ENCODE measurements around the gene CEP164.
"Not testable (repeated sequence)": the region's sequence is repeated elsewhere in the genome, so short reads cannot be mapped to it uniquely, and the experiment has no call there.

CEP164 gene

GRCh38 chr11:117369534-117369933 is 41.9 kb downstream of the CEP164 start:
- DNase-seq: no peak

- no peak for DNase-seq
Measured at GRCh38 chr11:117371453-117371852, 43.8 kb downstream of the CEP164 start.

GRCh38 chr11:117374316-117375055 is 46.8 kb downstream of the CEP164 start:
- DNase-seq: no peak

DNA sequence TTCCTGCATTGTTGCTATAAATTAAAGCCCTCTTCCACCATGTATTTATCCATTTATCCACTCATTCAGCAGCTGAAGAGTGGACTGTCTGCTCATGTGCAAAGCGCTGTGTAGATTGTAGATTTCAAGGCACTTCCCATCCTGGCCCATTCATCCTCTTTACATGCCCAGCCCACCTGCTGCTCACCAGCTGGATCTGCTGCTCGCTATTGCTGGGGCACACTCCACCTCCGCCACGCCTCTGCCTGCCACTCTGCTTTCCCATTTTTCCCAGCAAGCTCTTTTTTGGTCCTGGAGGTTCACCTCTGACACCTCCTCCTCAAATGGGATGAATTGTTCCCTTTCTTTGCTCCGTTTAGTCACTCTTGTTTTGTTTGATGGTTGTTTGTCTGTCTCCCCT is 48.3 kb downstream of the CEP164 start:
- no peak for DNase-seq

GRCh38 chr11:117376517-117376916 is 48.9 kb downstream of the CEP164 start:
- DNase-seq: no peak

- DNase-seq: no peak
Measured at GRCh38 chr11:117378976-117379865, 51.6 kb downstream of the CEP164 start.

DNA sequence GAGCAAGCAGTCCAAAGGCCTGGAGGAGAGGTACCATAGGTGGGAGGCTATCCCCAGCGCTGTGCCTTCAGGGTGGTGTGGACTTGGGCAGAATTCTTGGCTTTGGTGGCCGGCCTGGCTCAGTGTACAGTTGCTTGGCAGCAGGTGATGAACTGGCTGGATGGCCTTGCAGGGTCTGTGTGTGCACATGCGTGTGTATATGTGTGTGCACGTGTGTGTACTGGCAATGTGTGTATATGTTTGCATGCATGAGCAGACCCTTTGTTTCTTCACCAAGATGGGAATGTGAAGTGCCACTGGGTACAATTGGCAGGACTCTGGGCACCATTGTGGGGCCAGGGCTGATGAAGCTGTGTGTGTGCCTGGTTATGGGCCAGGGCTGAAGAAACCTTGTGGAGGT is 53.0 kb downstream of the CEP164 start:
- DNase-seq: no peak

DNA sequence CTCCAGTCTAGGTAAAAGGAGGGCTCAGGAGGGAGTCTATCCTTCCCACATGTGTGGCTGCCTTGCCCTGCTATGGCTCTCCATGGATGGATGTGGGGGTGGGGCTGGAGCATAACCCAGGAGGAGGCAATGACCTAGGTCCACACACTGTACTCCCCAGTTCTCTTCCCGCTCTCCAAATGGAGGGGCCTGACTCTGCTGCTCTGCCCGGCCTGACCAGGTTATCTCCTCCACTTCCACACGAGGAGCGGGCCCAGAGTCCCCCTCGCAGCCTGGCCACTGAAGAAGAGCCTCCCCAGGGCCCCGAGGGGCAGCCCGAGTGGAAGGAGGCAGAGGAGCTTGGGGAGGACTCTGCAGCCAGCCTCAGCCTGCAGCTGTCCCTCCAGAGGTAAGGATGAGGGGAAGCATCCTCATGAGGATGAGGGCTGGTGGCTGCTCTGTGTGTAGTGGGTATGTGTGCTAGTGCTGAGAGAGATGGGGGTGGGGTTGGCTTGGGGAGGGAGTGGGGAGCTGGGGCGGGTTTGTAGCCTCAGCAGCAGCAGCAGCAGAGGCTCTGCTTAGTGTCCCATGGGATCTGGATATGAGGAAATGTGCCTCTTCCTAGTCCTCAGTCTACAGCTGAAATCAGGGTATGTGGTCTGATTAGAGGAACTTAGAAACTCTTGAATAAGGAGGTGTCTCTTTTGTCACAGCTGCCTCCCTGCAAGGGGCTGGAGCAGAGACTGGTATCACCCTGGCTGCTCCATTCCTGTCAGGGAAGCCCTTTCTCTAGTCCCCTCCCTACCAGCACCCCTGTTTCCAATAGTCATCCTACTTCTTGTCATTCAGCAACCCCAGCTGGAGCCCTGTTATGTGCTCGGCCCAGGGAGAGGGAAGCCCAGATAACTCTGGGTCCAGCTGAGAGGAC is 54.1 kb downstream of the CEP164 start:
- no peak for DNase-seq

GRCh38 chr11:117382746-117383145 is 55.1 kb downstream of the CEP164 start:
- no peak for DNase-seq

DNA sequence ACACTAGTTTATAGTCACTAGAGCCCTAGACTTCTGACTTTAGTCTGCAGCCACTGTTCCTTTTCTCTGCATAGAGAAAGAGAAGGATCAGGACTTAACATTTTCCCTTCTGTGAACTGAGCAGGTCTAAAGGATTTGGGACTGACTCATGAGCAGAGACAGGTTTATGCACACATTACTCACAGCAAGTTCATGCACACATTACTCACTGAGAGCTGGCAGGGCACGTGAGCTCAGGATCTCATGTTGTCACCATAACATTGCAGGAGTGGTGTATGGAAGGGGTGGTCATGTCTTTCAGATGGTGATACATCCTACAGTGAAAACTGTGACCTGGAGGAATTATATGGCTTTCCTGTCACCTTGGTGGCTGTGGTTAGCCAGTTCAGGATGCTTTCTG is 56.4 kb downstream of the CEP164 start:
- no peak for DNase-seq

GRCh38 chr11:117385471-117385870 is 57.8 kb downstream of the CEP164 start:
- no peak for DNase-seq

DNA sequence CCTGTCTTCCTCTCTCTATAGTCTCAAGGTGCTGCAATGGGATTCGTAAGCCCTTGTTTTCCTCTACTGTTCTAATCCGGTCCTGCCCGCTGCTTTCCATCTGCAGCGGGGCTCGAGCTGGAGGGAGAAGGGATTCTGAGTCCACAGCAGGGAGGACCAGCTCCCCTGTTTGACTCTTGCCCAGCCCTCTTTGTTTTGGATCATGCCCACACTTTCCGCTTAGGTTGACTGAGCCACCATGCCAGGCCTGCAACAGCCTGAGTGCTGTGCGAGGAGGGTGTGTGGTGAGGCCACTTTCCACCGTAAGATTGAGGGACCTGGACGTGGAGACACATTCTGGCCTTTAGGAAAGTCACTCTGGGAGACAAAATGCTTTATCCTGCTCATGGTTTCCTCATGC is 58.3 kb downstream of the CEP164 start:
- no peak for DNase-seq

GRCh38 chr11:117387992-117388755 is 60.5 kb downstream of the CEP164 start:
- no peak for DNase-seq

GRCh38 chr11:117390743-117391142 is 63.1 kb downstream of the CEP164 start:
- DNase-seq: no peak

- no peak for DNase-seq
Measured at GRCh38 chr11:117391181-117391580, 63.5 kb downstream of the CEP164 start.

GRCh38 chr11:117392001-117392690 is 64.5 kb downstream of the CEP164 start:
- no peak for DNase-seq

DNA sequence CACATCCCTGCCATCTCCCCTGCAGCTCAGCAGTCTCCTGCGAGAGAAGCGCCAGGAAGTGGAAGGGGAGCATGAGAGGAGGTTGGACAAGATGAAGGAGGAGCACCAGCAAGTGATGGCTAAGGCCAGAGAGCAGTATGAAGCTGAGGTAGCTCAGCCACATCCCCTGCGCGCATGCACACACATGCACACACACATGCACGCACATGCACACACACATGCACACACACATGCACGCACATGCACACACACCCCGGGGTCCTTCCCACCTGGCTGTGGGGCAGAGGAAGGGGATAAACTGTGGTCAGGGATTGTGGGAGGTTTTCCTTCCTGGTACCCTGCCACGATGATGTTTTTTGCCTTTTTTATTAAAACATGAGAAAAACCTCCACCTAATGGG is 65.3 kb downstream of the CEP164 start:
- DNase-seq: no peak

- DNase-seq: no peak
Measured at GRCh38 chr11:117394221-117394925, 66.7 kb downstream of the CEP164 start.

GRCh38 chr11:117395476-117395875 is 67.8 kb downstream of the CEP164 start:
- DNase-seq: no peak

- no peak for DNase-seq
Measured at GRCh38 chr11:117396970-117397369, 69.3 kb downstream of the CEP164 start.

DNA sequence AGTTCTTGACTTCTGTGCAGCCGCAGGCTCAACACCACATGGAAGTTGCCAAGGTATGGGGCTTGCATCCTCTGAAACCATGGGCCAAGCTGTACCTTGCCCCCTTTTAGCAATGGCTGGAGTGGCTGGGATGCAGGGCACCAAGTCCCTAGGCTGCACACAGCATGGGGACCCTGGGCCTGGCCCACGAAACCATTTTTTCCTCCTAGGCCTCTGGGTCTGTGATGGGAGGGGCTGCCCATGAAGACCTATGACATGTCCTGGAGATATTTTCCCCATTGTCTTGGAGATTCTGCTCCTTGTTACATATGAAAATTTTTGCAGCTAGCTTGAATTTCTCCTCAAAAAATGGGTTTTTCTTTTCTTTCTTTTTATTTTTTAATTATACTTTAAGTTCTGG is 71.0 kb downstream of the CEP164 start:
- DNase-seq: not testable (repeated sequence)

Data from stimulated activated CD4-positive, alpha-beta T cell treated with anti-CD3 and anti-CD28 coated beads, Interleukin-2, amount 100 ng/mL, for 24 hours (primary cell).